ENCODE results near the gene MRPL18.

GRCh38 chr6:159844737-159845645 is 54.7 kb downstream of the MRPL18 start:
- TF ChIP-seq CTCF (IDR thresholded peaks at IDR 0.05; ENCODE audit: insufficient read depth, low read length), result no peak
- TF ChIP-seq, protein P1, sequence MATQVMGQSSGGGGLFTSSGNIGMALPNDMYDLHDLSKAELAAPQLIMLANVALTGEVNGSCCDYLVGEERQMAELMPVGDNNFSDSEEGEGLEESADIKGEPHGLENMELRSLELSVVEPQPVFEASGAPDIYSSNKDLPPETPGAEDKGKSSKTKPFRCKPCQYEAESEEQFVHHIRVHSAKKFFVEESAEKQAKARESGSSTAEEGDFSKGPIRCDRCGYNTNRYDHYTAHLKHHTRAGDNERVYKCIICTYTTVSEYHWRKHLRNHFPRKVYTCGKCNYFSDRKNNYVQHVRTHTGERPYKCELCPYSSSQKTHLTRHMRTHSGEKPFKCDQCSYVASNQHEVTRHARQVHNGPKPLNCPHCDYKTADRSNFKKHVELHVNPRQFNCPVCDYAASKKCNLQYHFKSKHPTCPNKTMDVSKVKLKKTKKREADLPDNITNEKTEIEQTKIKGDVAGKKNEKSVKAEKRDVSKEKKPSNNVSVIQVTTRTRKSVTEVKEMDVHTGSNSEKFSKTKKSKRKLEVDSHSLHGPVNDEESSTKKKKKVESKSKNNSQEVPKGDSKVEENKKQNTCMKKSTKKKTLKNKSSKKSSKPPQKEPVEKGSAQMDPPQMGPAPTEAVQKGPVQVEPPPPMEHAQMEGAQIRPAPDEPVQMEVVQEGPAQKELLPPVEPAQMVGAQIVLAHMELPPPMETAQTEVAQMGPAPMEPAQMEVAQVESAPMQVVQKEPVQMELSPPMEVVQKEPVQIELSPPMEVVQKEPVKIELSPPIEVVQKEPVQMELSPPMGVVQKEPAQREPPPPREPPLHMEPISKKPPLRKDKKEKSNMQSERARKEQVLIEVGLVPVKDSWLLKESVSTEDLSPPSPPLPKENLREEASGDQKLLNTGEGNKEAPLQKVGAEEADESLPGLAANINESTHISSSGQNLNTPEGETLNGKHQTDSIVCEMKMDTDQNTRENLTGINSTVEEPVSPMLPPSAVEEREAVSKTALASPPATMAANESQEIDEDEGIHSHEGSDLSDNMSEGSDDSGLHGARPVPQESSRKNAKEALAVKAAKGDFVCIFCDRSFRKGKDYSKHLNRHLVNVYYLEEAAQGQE (IDR thresholded peaks at IDR 0.05; ENCODE audit: insufficient replicate concordance, low read depth), result no peak
